HL-60 (cell line): Measurements from ENCODE around the gene CDA.

Experiments
- DNase-seq, 2 experiments: peaks; one replicate each; pipeline ENCODE4 v3.0.0-alpha.2; 2010 to 2020; ENCODE audit warnings: low read depth in 1 of 2, low spot score in 1 of 2
- H3K27ac ChIP-seq: fragments of 250-450 bp; sonication (Bioruptor Pico); replicated peaks from 2 replicates; pipeline ENCODE4 v1.5.1; 2020; ENCODE audit warnings: mild to moderate bottlenecking, moderate library complexity
- H3K27me3 ChIP-seq: fragments of 250-450 bp; sonication (Bioruptor Pico); 2 replicates; pipeline ENCODE4 v1.5.1; 2021; ENCODE audit warnings: mild to moderate bottlenecking, moderate library complexity; ENCODE audit not compliant: insufficient read depth, poor library complexity, severe bottlenecking
- H3K4me3 ChIP-seq: replicated peaks from 2 replicates; pipeline ENCODE4 v1.5.1; 2011; ENCODE audit warnings: mild to moderate bottlenecking, control low read depth, low read length; ENCODE audit not compliant: insufficient read depth
- GABPA ChIP-seq: IDR thresholded peaks from 2 replicates; pipeline ENCODE4 v1.6.1; 2012; ENCODE audit warnings: low read depth
- POLR2AphosphoS5 ChIP-seq: IDR thresholded peaks from 2 replicates; pipeline ENCODE4 v1.6.1; 2012; ENCODE audit warnings: low read depth
- SPI1 ChIP-seq: IDR thresholded peaks from 2 replicates; pipeline ENCODE4 v1.6.1; 2012; ENCODE audit warnings: low read depth, mild to moderate bottlenecking, borderline replicate concordance
- TF ChIP-seq, protein P1 (sequence below): IDR thresholded peaks from 2 replicates; pipeline ENCODE4 v1.6.1; 2012; ENCODE audit warnings: low read depth; ENCODE audit not compliant: insufficient replicate concordance
- TF ChIP-seq, protein P2 (sequence below): IDR thresholded peaks from one replicate; pipeline ENCODE4 v1.5.1; 2011; ENCODE audit warnings: low read length, control low read depth, inconsistent platforms; ENCODE audit not compliant: insufficient read depth

Gene CDA

DNA sequence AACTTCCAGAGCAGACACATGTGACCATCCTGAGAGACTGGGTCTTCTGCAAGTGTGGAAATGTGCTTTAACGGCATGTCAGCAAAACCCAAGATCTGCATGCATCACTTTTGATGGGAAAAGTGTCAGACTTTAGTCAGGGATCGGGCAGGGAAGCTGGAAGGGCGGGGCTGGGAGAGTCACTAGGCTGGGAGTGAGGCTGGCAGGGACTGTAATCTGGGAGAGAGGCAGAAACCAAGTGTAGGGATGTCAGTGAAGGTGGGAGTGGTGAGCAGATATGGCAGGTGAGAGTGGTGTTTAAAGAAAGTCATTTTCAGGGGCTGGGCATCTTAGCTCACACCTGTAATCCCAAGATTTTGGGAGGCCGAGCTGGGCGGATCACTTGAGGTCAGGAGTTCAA lies 11.3 kb downstream of the CDA start:
- H3K27me3 ChIP-seq: no peaks in the 10 kb centered on the region
- DNase-seq: no peak
- H3K4me3 ChIP-seq: no peak overlapping the region
- H3K27ac ChIP-seq: no peak overlapping the region
- TF ChIP-seq POLR2AphosphoS5 (no peak), SPI1 (no peak), GABPA (no peak)
- TF ChIP-seq, protein P1, sequence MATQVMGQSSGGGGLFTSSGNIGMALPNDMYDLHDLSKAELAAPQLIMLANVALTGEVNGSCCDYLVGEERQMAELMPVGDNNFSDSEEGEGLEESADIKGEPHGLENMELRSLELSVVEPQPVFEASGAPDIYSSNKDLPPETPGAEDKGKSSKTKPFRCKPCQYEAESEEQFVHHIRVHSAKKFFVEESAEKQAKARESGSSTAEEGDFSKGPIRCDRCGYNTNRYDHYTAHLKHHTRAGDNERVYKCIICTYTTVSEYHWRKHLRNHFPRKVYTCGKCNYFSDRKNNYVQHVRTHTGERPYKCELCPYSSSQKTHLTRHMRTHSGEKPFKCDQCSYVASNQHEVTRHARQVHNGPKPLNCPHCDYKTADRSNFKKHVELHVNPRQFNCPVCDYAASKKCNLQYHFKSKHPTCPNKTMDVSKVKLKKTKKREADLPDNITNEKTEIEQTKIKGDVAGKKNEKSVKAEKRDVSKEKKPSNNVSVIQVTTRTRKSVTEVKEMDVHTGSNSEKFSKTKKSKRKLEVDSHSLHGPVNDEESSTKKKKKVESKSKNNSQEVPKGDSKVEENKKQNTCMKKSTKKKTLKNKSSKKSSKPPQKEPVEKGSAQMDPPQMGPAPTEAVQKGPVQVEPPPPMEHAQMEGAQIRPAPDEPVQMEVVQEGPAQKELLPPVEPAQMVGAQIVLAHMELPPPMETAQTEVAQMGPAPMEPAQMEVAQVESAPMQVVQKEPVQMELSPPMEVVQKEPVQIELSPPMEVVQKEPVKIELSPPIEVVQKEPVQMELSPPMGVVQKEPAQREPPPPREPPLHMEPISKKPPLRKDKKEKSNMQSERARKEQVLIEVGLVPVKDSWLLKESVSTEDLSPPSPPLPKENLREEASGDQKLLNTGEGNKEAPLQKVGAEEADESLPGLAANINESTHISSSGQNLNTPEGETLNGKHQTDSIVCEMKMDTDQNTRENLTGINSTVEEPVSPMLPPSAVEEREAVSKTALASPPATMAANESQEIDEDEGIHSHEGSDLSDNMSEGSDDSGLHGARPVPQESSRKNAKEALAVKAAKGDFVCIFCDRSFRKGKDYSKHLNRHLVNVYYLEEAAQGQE: no peak
- TF ChIP-seq, protein P2, sequence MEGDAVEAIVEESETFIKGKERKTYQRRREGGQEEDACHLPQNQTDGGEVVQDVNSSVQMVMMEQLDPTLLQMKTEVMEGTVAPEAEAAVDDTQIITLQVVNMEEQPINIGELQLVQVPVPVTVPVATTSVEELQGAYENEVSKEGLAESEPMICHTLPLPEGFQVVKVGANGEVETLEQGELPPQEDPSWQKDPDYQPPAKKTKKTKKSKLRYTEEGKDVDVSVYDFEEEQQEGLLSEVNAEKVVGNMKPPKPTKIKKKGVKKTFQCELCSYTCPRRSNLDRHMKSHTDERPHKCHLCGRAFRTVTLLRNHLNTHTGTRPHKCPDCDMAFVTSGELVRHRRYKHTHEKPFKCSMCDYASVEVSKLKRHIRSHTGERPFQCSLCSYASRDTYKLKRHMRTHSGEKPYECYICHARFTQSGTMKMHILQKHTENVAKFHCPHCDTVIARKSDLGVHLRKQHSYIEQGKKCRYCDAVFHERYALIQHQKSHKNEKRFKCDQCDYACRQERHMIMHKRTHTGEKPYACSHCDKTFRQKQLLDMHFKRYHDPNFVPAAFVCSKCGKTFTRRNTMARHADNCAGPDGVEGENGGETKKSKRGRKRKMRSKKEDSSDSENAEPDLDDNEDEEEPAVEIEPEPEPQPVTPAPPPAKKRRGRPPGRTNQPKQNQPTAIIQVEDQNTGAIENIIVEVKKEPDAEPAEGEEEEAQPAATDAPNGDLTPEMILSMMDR: no peak

DNA sequence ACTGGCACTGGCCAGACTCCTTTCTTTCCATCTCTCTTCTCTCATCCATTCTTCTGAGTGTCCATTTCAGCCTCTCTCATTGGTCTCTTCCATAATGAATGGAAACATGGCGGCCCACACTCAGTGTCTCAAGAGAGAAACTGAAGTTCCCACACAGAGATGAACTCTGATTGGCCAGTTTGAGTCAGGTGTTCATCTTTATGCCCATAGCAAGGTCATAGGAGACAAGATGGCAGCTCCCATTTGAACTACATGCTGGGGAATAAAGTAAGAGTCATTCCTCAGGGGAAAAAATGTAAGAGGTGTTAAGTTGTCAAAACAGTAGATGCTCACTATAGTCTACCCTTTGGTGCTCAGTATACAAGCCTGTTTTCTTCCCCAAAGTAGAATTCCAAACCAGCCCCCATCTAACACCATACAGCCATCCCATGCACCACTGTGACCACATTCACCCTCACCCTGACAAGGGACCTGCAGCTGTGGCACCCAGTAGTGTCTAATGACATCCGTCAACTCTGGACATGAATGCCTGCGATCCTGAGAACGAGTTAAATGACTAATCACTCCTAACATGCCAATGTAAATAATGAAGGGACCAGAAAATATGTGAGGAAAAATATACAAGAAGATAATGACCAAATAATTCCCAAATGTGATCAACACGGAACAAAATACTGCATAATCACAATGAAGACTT lies 12.4 kb downstream of the CDA start:
- peak in 1 of 2 experiments; percentile 41 for DNase-seq
- H3K27ac ChIP-seq: no peak overlapping the region; the same call in 1 of the 2 replicates
- no peak for TF ChIP-seq POLR2AphosphoS5
- TF ChIP-seq, protein P2: no peak
- TF ChIP-seq, protein P1: no peak
- TF ChIP-seq GABPA: no peak
- TF ChIP-seq SPI1: no peak

DNA sequence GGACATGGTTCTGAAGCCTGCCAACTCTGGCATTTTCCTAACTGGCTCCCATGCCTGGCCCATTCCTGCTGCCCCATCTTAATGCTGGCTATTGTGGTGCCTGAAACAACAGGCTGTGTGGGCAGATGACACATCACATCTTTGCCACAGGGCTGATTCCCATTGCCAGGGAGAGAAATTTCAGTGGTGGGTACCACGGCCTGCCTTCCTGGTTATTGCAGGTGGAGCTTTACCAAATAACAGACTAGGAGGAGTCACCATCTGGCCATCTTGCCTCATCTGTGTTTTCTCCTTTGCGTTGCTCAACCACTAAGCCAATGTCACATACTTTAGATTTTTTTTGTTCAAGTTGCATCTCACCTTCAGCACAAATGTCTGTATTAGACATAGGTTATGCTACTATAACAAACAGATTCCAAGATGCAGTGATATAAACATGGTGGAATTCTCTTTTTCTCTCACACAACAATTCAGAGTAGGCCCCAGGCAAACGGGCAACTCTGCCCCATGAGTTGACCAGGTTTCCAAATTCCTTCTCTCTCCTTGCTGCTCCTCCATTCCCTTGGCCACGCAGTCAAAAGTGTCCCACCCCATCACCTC lies 14.1 kb downstream of the CDA start:
- peak in 1 of 2 experiments; percentile 78 for DNase-seq
- no peaks in the 10 kb centered on the region for H3K27me3 ChIP-seq
- TF ChIP-seq SPI1: no peak
- peak; percentile 52; the same call in 1 of the 2 replicates for TF ChIP-seq POLR2AphosphoS5
- TF ChIP-seq, protein P2: no peak
- TF ChIP-seq GABPA: no peak
- TF ChIP-seq, protein P1: no peak
- no peak overlapping the region for H3K4me3 ChIP-seq
- peak overlapping the region; percentile 79 for H3K27ac ChIP-seq

More for the DNA sequence above, 12.4 kb downstream of the CDA start:
- Histone ChIP-seq H3K4me3 (no peak overlapping the region), H3K27me3 (no peaks in the 10 kb centered on the region)
